Liver (tissue), 9 donors: Measurements from ENCODE around the gene ASPDH. TPM values are rescaled to one million over a fixed set of nuclear protein-coding genes. Genes with fewer than 3 reads are reported as not detected.

Experiments
- DNase-seq: peaks from one replicate; pipeline ENCODE4 v3.0.0-alpha.2; 2017; ENCODE audit warnings: low spot score
- H3K27ac ChIP-seq, 2 donors: one replicate each; pipeline ENCODE4 v1.7.0; 2013; ENCODE audit warnings: inconsistent platforms in 2 of 2, low read length in 2 of 2, control low read depth in 1 of 2, low read depth in 1 of 2, mild to moderate bottlenecking in 1 of 2
- H3K27me3 ChIP-seq, 4 donors: one replicate each; pipeline versions ENCODE4 v1.6.1 to v1.7.0; 2013; ENCODE audit warnings: low read length in 3 of 4, inconsistent platforms in 1 of 4, mild to moderate bottlenecking in 1 of 4, moderate library complexity in 1 of 4; ENCODE audit not compliant: control insufficient read depth in 4 of 4, insufficient read depth in 4 of 4
- H3K36me3 ChIP-seq, 4 donors: one replicate each; pipeline versions ENCODE4 v1.6.1 to v1.7.0; 2013; ENCODE audit warnings: low read length in 3 of 4, mild to moderate bottlenecking in 3 of 4, low read depth in 1 of 4, moderate library complexity in 1 of 4; ENCODE audit not compliant: control insufficient read depth in 4 of 4, insufficient read depth in 3 of 4
- H3K4me1 ChIP-seq, 4 donors: one replicate each; pipeline versions ENCODE4 v1.6.1 to v1.7.0; 2013; ENCODE audit warnings: low read length in 3 of 4, mild to moderate bottlenecking in 3 of 4, moderate library complexity in 1 of 4; ENCODE audit not compliant: control insufficient read depth in 4 of 4, insufficient read depth in 4 of 4
- H3K4me3 ChIP-seq, 3 donors: one replicate each; pipeline versions ENCODE4 v1.6.1 to v1.7.0; 2013; ENCODE audit warnings: low read length in 3 of 3, control low read depth in 1 of 3, low read depth in 1 of 3, mild to moderate bottlenecking in 1 of 3
- H3K9ac ChIP-seq, 2 donors: one replicate each; pipeline ENCODE4 v1.7.0; 2013; ENCODE audit warnings: low read length in 2 of 2, mild to moderate bottlenecking in 2 of 2, moderate library complexity in 2 of 2, control low read depth in 1 of 2, low read depth in 1 of 2
- H3K9me3 ChIP-seq, 4 donors: one replicate each; pipeline versions ENCODE4 v1.6.1 to v1.7.0; 2013; ENCODE audit warnings: low read length in 3 of 4; ENCODE audit not compliant: control insufficient read depth in 4 of 4
- ATF3 ChIP-seq: IDR thresholded peaks from 2 replicates; pipeline ENCODE4 v1.6.1; 2016; ENCODE audit warnings: antibody characterized with exemption
- CTCF ChIP-seq: fragments of 150-350 bp; IDR thresholded peaks from 2 replicates; pipeline ENCODE4 v1.5.1; 2017; ENCODE audit warnings: improper control_type of control experiment, low read depth, low read length; ENCODE audit not compliant: missing input control
- EGR1 ChIP-seq, 2 donors: IDR thresholded peaks; 2 replicates each; pipeline ENCODE4 v1.6.1; 2016 to 2018; ENCODE audit warnings: antibody characterized with exemption in 2 of 2, low read depth in 2 of 2
- FOXA1 ChIP-seq: IDR thresholded peaks from 2 replicates; pipeline ENCODE4 v1.6.1; 2016; ENCODE audit warnings: antibody characterized with exemption
- FOXA2 ChIP-seq: IDR thresholded peaks from 2 replicates; pipeline ENCODE4 v1.6.1; 2016; ENCODE audit warnings: antibody characterized with exemption
- GABPA ChIP-seq, 2 donors: IDR thresholded peaks in 1 of 2; conservative IDR thresholded peaks in 1 of 2; 2 replicates each; pipeline ENCODE4 v1.6.1; 2016; ENCODE audit warnings: antibody characterized with exemption in 2 of 2, mild to moderate bottlenecking in 1 of 2, moderate library complexity in 1 of 2
- HNF4A ChIP-seq, 2 donors: conservative IDR thresholded peaks; 2 replicates each; pipeline ENCODE4 v1.6.1; 2016; ENCODE audit warnings: antibody characterized with exemption in 2 of 2, mild to moderate bottlenecking in 2 of 2
- HNF4G ChIP-seq: IDR thresholded peaks from 2 replicates; pipeline ENCODE4 v1.6.1; 2016; ENCODE audit warnings: antibody characterized with exemption
- JUND ChIP-seq, 2 donors: IDR thresholded peaks; 2 replicates each; pipeline ENCODE4 v1.6.1; 2016; ENCODE audit warnings: antibody characterized with exemption in 2 of 2
- MAX ChIP-seq: IDR thresholded peaks from 2 replicates; pipeline ENCODE4 v1.6.1; 2016; ENCODE audit warnings: antibody characterized with exemption
- NR2F2 ChIP-seq: IDR thresholded peaks from 2 replicates; pipeline ENCODE4 v1.6.1; 2016; ENCODE audit warnings: antibody characterized with exemption
- RAD21 ChIP-seq, 2 donors: IDR thresholded peaks; 2 replicates each; pipeline ENCODE4 v1.6.1; 2016; ENCODE audit warnings: antibody characterized with exemption in 2 of 2, mild to moderate bottlenecking in 2 of 2
- REST ChIP-seq: IDR thresholded peaks from 2 replicates; pipeline ENCODE4 v1.6.1; 2016; ENCODE audit warnings: antibody characterized with exemption, mild to moderate bottlenecking
- RXRA ChIP-seq, 2 donors: IDR thresholded peaks; 2 replicates each; pipeline ENCODE4 v1.6.1; 2017 to 2018; ENCODE audit warnings: antibody characterized with exemption in 2 of 2, mild to moderate bottlenecking in 1 of 2
- SP1 ChIP-seq: IDR thresholded peaks from 2 replicates; pipeline ENCODE4 v1.6.1; 2018; ENCODE audit warnings: antibody characterized with exemption, mild to moderate bottlenecking
- TAF1 ChIP-seq: conservative IDR thresholded peaks from 2 replicates; pipeline ENCODE4 v1.6.1; 2016; ENCODE audit warnings: antibody characterized with exemption, mild to moderate bottlenecking
- YY1 ChIP-seq: IDR thresholded peaks from 2 replicates; pipeline ENCODE4 v1.6.1; 2016; ENCODE audit warnings: antibody characterized with exemption, mild to moderate bottlenecking
- ZBTB33 ChIP-seq: IDR thresholded peaks from 2 replicates; pipeline ENCODE4 v1.6.1; 2016; ENCODE audit warnings: antibody characterized with exemption
- WGBS: extraction: QIAGEN DNeasy Blood & Tissue Kit; methylation state at CpG from one replicate; pipeline ENCODE4 v1.1.7; 2013; 5-methylcytosine and 5-hydroxymethylcytosine counted together
- polyA plus RNA-seq, 2 donors: library from polyadenylated mRNA; stranded (reverse) in 1 of 2; unstranded in 1 of 2; fragments of 200-250 nt in 1 of 2; fragments of >200 nt in 1 of 2; fragmentation: Nextera tagmentation in 1 of 2; extraction: Ambion mirVana in 1 of 2; gene quantifications; one replicate each; pipeline versions ENCODE4 v1.2.1 to v1.2.3, GENCODE V29; 2013 to 2015
- total RNA-seq, 2 donors: library from RNA; depleted of rRNA; stranded (reverse); fragments of >200 nt; gene quantifications; one replicate each; pipeline ENCODE4 v1.2.3, GENCODE V29; 2014
- donor health status: healthy.
- donor health status: healthy.
- donor health status: healthy.
- donor health status: healthy.
- donor health status: healthy.

ASPDH gene
- total and polyA plus RNA-seq, 4 donors, result 7.3 to 82.0 (median 37.1) TPM

- Histone ChIP-seq H3K27me3 (no peaks in the 10 kb centered on the region), H3K36me3 (no peaks in the 10 kb centered on the region), H3K9ac (no peak overlapping the region), H3K9me3 (no peaks in the 10 kb centered on the region), H3K4me1 (peaks cover 10 to 26% (median 18%) of the 10 kb centered on the region in 4 donors), H3K4me3 (no peak overlapping the region), H3K27ac (no peak overlapping the region)
- 75% methylated on average over 11 of the region's 11 CpGs for WGBS
- TF ChIP-seq EGR1 (IDR thresholded peaks at IDR 0.05; ENCODE audit: low read depth in 2 of 2), result no peak
- TF ChIP-seq NR2F2, result no peak
- no peak for TF ChIP-seq GABPA (IDR thresholded peaks at IDR 0.05 in 1 of 2, conservative IDR thresholded peaks at IDR 0.05 in 1 of 2)
- no peak for TF ChIP-seq HNF4G
- TF ChIP-seq SP1, result no peak
- TF ChIP-seq RAD21 (IDR thresholded peaks at IDR 0.05), result no peak
- no peak for TF ChIP-seq HNF4A (conservative IDR thresholded peaks at IDR 0.05)
- no peak for TF ChIP-seq REST
- no peak for TF ChIP-seq ATF3
- TF ChIP-seq JUND (IDR thresholded peaks at IDR 0.05), result no peak
- TF ChIP-seq TAF1, result no peak
- TF ChIP-seq CTCF, result no peak
- no peak for TF ChIP-seq RXRA (IDR thresholded peaks at IDR 0.05)
- no peak for DNase-seq
Observed at GRCh38 chr19:50515168-50515561, 1.5 kb upstream of the ASPDH start.

GRCh38 chr19:50514346-50515167 lies 844 bp upstream of the ASPDH start:
- Histone ChIP-seq H3K4me3 (no peak overlapping the region), H3K27me3 (no peaks in the 10 kb centered on the region), H3K9me3 (no peaks in the 10 kb centered on the region), H3K27ac (peak overlapping the region in 1 of 2 donors; percentile 84), H3K36me3 (no peaks in the 10 kb centered on the region), H3K9ac (no peak overlapping the region), H3K4me1 (peaks cover 10 to 26% (median 18%) of the 10 kb centered on the region in 4 donors)
- TF ChIP-seq REST, result no peak
- TF ChIP-seq NR2F2, result no peak
- TF ChIP-seq JUND (IDR thresholded peaks at IDR 0.05), result no peak
- TF ChIP-seq ATF3, result no peak
- TF ChIP-seq YY1, result no peak
- no peak for TF ChIP-seq FOXA2
- TF ChIP-seq MAX, result no peak
- no peak for TF ChIP-seq RAD21 (IDR thresholded peaks at IDR 0.05)
- TF ChIP-seq ZBTB33, result no peak
- no peak for TF ChIP-seq FOXA1
- no peak for TF ChIP-seq RXRA (IDR thresholded peaks at IDR 0.05)
- no peak for TF ChIP-seq GABPA (IDR thresholded peaks at IDR 0.05 in 1 of 2, conservative IDR thresholded peaks at IDR 0.05 in 1 of 2)
- TF ChIP-seq EGR1 (IDR thresholded peaks at IDR 0.05; ENCODE audit: low read depth in 2 of 2), result no peak
- WGBS, result 64% methylated on average over 38 of the region's 38 CpGs
- DNase-seq, result no peak
